Measurements from ENCODE around the gene ATP1A2. TPM values are rescaled to one million over a fixed set of nuclear protein-coding genes. Genes with fewer than 3 reads are reported as not detected.

ATP1A2 gene
- total RNA-seq, 1 experiment from 2014 or later = 23.2 TPM

DNA sequence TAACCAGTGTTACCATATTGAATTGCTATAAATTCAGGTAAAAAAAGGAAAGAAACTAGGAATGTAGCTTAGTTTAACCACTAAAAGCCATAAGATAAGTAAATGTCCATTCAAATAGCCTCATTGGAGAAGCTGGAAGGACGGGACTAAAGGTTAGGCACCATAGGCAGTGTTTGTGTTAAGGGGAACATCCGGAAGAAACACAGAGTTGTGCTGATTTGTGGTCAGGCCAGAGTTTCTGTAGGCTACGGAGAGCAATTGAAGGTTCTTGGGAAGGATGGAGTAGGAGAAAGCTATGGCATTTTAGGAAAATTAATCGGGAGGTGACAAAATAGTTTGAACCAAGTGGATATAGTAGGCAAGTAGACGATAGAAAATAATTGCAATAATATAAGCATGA lies 44.3 kb upstream of the ATP1A2 start:
- no peak for DNase-seq (ENCODE audit: low spot score)
- Mint-ChIP-seq H3K4me3 (no peak overlapping the region), H3K36me3 (no peaks in the 10 kb centered on the region), H3K4me1 (peaks cover 32% of the 10 kb centered on the region), H3K9me3 (no peaks in the 10 kb centered on the region), H3K27me3 (ENCODE audit: low read depth) (peaks cover 81% of the 10 kb centered on the region), H3K27ac (no peak overlapping the region)
- ChIA-PET POLR2A (interaction anchor here (1.3 kb wide), 1 partner anchor 10 kb away, joined by 3 read pairs; no protein-coding TSS in a partner anchor), CTCF (interaction anchor here (1.1 to 29.5 kb wide), 4 partner anchors 9 to 64 kb away, joined by 4 to 978 read pairs (median 18); no protein-coding TSS in a partner anchor)
- no peak for TF ChIP-seq NR2C2 (CRISPR knock-in tag; IDR thresholded peaks at IDR 0.05)
- no peak for TF ChIP-seq HMGA2 (CRISPR knock-in tag; IDR thresholded peaks at IDR 0.05)
- TF ChIP-seq, protein P1, sequence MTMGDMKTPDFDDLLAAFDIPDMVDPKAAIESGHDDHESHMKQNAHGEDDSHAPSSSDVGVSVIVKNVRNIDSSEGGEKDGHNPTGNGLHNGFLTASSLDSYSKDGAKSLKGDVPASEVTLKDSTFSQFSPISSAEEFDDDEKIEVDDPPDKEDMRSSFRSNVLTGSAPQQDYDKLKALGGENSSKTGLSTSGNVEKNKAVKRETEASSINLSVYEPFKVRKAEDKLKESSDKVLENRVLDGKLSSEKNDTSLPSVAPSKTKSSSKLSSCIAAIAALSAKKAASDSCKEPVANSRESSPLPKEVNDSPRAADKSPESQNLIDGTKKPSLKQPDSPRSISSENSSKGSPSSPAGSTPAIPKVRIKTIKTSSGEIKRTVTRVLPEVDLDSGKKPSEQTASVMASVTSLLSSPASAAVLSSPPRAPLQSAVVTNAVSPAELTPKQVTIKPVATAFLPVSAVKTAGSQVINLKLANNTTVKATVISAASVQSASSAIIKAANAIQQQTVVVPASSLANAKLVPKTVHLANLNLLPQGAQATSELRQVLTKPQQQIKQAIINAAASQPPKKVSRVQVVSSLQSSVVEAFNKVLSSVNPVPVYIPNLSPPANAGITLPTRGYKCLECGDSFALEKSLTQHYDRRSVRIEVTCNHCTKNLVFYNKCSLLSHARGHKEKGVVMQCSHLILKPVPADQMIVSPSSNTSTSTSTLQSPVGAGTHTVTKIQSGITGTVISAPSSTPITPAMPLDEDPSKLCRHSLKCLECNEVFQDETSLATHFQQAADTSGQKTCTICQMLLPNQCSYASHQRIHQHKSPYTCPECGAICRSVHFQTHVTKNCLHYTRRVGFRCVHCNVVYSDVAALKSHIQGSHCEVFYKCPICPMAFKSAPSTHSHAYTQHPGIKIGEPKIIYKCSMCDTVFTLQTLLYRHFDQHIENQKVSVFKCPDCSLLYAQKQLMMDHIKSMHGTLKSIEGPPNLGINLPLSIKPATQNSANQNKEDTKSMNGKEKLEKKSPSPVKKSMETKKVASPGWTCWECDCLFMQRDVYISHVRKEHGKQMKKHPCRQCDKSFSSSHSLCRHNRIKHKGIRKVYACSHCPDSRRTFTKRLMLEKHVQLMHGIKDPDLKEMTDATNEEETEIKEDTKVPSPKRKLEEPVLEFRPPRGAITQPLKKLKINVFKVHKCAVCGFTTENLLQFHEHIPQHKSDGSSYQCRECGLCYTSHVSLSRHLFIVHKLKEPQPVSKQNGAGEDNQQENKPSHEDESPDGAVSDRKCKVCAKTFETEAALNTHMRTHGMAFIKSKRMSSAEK (CRISPR knock-in tag; IDR thresholded peaks at IDR 0.05; ENCODE audit: borderline replicate concordance) = no peak
- TF ChIP-seq, protein P2, sequence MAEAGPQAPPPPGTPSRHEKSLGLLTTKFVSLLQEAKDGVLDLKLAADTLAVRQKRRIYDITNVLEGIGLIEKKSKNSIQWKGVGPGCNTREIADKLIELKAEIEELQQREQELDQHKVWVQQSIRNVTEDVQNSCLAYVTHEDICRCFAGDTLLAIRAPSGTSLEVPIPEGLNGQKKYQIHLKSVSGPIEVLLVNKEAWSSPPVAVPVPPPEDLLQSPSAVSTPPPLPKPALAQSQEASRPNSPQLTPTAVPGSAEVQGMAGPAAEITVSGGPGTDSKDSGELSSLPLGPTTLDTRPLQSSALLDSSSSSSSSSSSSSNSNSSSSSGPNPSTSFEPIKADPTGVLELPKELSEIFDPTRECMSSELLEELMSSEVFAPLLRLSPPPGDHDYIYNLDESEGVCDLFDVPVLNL (CRISPR knock-in tag; IDR thresholded peaks at IDR 0.05; ENCODE audit: borderline replicate concordance, low read depth) = no peak
- TF ChIP-seq EMX1 (CRISPR knock-in tag; IDR thresholded peaks at IDR 0.05) = no peak
- TF ChIP-seq NFE2L1 (CRISPR knock-in tag; IDR thresholded peaks at IDR 0.05) = no peak
- TF ChIP-seq, protein P3, sequence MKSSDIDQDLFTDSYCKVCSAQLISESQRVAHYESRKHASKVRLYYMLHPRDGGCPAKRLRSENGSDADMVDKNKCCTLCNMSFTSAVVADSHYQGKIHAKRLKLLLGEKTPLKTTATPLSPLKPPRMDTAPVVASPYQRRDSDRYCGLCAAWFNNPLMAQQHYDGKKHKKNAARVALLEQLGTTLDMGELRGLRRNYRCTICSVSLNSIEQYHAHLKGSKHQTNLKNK (CRISPR knock-in tag; IDR thresholded peaks at IDR 0.05) = no peak
- no peak for TF ChIP-seq TCF7 (CRISPR knock-in tag; IDR thresholded peaks at IDR 0.05; ENCODE audit: low read depth)
- TF ChIP-seq, protein P4, sequence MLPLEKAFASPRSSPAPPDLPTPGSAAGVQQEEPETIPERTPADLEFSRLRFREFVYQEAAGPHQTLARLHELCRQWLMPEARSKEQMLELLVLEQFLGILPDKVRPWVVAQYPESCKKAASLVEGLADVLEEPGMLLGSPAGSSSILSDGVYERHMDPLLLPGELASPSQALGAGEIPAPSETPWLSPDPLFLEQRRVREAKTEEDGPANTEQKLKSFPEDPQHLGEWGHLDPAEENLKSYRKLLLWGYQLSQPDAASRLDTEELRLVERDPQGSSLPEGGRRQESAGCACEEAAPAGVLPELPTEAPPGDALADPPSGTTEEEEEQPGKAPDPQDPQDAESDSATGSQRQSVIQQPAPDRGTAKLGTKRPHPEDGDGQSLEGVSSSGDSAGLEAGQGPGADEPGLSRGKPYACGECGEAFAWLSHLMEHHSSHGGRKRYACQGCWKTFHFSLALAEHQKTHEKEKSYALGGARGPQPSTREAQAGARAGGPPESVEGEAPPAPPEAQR (CRISPR knock-in tag; IDR thresholded peaks at IDR 0.05) = no peak
- no peak for TF ChIP-seq PRRX2 (CRISPR knock-in tag; IDR thresholded peaks at IDR 0.05)
- TF ChIP-seq, protein P5, sequence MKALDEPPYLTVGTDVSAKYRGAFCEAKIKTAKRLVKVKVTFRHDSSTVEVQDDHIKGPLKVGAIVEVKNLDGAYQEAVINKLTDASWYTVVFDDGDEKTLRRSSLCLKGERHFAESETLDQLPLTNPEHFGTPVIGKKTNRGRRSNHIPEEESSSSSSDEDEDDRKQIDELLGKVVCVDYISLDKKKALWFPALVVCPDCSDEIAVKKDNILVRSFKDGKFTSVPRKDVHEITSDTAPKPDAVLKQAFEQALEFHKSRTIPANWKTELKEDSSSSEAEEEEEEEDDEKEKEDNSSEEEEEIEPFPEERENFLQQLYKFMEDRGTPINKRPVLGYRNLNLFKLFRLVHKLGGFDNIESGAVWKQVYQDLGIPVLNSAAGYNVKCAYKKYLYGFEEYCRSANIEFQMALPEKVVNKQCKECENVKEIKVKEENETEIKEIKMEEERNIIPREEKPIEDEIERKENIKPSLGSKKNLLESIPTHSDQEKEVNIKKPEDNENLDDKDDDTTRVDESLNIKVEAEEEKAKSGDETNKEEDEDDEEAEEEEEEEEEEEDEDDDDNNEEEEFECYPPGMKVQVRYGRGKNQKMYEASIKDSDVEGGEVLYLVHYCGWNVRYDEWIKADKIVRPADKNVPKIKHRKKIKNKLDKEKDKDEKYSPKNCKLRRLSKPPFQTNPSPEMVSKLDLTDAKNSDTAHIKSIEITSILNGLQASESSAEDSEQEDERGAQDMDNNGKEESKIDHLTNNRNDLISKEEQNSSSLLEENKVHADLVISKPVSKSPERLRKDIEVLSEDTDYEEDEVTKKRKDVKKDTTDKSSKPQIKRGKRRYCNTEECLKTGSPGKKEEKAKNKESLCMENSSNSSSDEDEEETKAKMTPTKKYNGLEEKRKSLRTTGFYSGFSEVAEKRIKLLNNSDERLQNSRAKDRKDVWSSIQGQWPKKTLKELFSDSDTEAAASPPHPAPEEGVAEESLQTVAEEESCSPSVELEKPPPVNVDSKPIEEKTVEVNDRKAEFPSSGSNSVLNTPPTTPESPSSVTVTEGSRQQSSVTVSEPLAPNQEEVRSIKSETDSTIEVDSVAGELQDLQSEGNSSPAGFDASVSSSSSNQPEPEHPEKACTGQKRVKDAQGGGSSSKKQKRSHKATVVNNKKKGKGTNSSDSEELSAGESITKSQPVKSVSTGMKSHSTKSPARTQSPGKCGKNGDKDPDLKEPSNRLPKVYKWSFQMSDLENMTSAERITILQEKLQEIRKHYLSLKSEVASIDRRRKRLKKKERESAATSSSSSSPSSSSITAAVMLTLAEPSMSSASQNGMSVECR (CRISPR knock-in tag; IDR thresholded peaks at IDR 0.05; ENCODE audit: borderline replicate concordance) = no peak
- no peak for TF ChIP-seq RORB (CRISPR knock-in tag; IDR thresholded peaks at IDR 0.05)
- no peak for TF ChIP-seq RELA (CRISPR knock-in tag; IDR thresholded peaks at IDR 0.05; ENCODE audit: borderline replicate concordance)
- ATAC-seq = no peak

DNA sequence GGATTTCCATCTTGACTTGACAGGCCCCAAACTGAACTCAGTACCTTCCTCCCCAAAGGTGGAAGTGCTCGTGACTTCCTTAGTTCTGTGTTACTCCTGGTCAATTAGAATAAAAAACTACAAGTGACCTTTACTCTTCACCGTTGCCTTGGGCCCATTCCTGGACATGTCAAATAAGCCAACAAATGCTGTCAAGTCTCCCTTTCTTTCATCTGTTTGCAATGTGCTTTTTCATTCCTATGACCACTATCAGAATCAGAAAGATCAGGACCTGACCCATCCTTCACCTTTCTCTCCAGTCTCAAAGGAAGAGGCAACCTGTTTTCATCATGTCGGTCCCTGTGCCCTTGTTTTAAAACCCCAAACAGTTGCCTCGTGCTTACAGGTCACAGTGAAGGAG lies 40.7 kb upstream of the ATP1A2 start:
- H3K4me1 Mint-ChIP-seq = peaks cover 11% of the 10 kb centered on the region
- H3K27ac Mint-ChIP-seq = no peak overlapping the region
- H3K9me3 Mint-ChIP-seq = no peaks in the 10 kb centered on the region
- H3K27me3 Mint-ChIP-seq (ENCODE audit: low read depth) = peaks cover 77% of the 10 kb centered on the region
- no peak for ATAC-seq
- H3K4me3 Mint-ChIP-seq = no peak overlapping the region
- CTCF ChIA-PET = interaction anchor here (1.2 to 29.5 kb wide), 3 partner anchors 11 to 50 kb away, joined by 3 to 978 read pairs (median 16); no protein-coding TSS in a partner anchor
- DNase-seq (ENCODE audit: low spot score) = no peak
- H3K36me3 Mint-ChIP-seq = no peaks in the 10 kb centered on the region
- POLR2A ChIA-PET = no interaction called here
- TF ChIP-seq SOX15 (CRISPR knock-in tag; IDR thresholded peaks at IDR 0.05) = no peak
- TF ChIP-seq, protein P6, sequence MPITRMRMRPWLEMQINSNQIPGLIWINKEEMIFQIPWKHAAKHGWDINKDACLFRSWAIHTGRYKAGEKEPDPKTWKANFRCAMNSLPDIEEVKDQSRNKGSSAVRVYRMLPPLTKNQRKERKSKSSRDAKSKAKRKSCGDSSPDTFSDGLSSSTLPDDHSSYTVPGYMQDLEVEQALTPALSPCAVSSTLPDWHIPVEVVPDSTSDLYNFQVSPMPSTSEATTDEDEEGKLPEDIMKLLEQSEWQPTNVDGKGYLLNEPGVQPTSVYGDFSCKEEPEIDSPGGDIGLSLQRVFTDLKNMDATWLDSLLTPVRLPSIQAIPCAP (CRISPR knock-in tag; IDR thresholded peaks at IDR 0.05) = no peak
- TF ChIP-seq, protein P7, sequence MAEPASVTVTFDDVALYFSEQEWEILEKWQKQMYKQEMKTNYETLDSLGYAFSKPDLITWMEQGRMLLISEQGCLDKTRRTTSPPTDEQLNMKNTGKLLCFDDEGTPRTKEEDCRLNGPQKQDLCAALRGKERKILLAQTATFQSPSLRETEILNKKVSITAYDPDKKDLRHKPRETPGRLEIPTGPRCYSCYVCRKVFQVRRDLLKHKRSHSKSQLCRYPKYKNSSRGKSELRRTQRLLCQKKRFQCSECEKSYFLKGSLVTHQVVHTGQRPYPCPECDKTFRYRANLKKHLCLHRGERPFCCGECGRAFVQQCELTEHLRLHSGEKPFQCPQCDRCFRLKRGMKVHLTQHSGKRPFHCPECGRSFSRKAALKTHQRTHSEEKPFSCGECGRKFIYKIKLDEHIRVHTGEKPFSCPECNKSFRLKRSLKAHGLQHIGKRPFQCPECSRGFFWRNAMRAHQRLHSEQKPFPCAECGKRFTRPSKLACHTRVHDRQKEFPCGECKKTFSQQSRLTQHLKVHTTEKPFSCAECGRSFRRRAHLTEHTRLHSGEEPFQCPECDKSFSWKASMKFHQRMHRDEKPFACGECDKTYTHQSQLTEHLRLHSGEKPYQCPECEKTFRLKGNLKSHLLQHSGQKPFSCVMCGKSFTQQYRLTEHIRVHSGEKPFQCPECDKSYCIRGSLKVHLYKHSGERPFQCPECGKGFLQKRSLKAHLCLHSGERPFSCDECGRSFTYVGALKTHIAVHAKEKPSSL (CRISPR knock-in tag; conservative IDR thresholded peaks at IDR 0.05) = no peak
- no peak for TF ChIP-seq TEAD4 (CRISPR knock-in tag; IDR thresholded peaks at IDR 0.05)
- no peak for TF ChIP-seq OVOL2 (CRISPR knock-in tag; IDR thresholded peaks at IDR 0.05; ENCODE audit: borderline replicate concordance)
- no peak for TF ChIP-seq IRF2 (CRISPR knock-in tag; IDR thresholded peaks at IDR 0.05; ENCODE audit: borderline replicate concordance, low read depth)
- no peak for TF ChIP-seq FOXK1 (CRISPR knock-in tag; IDR thresholded peaks at IDR 0.05)
- TF ChIP-seq, protein P3 (CRISPR knock-in tag; IDR thresholded peaks at IDR 0.05) = no peak

All from WTC11 (cell line).